Astrocyte of the spinal cord (primary cell): Measurements from ENCODE around the gene ZNF561.
A peak's percentile ranks its signal among the peaks of the same experiment; 100 is the strongest.
"Not testable (repeated sequence)": the region's sequence is repeated elsewhere in the genome, so short reads cannot be mapped to it uniquely, and the experiment has no call there.

ENCODE experiments used
- DNase-seq: peaks from one replicate; pipeline ENCODE4 v3.0.0; 2011; ENCODE audit warnings: low read depth, low spot score
- H3K4me3 ChIP-seq: 2 replicates; pipeline ENCODE4 v1.5.1; 2011; ENCODE audit warnings: low read depth, mild to moderate bottlenecking, low read length, moderate library complexity
- in situ Hi-C: cut with HindIII; loops from 2 replicates; pipeline ENCODE4 v1.10.0; 2017; ENCODE audit warnings: low sequenced_read_pairs
- TF ChIP-seq, protein P1 (sequence below): IDR thresholded peaks from 2 replicates; pipeline ENCODE4 v1.5.1; 2012; ENCODE audit warnings: low read depth, mild to moderate bottlenecking, low read length, inconsistent platforms

ZNF561 gene

DNA sequence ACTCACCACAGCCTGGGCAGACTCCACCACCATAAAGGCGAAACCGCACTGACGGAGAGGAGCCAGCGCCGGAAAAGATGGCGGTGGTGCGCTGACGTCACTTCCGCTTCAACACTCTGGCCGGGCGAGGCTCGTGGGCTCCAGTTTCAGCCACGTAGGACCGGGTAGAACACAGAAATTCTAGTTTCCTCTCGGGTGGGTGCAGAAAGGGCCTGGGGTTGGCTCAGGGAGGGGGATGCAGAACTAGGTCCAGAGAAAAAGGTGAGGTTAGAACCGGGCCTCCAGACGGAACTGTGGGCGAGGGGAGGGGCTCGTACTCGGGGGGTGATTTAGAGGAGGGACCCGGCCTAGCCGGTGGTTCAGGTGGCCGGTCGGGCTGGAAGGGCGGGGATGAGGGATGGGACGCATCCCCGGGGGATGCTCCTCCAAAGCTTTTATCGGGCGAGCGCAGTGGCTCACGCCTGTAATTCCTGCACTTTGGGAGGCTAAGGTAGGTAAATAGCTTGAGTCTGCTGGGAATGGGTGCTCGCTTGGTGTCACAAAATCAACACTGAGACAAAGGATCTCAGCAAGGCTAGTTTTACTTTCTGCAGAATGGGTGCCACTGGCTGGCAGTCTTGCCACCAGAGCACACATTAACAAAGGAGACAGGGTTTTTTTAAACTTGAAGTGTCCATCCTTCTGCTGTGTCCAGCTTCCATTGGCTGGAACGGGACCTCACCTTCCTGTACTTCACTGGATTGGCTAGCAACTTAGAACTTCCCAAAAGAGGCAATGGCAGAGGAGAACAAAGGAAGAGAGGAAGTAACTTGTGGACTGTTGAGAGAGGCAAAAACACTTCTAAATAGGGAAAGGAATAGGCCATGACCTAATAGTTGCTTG is at the start of gene ZNF561:
Gene ZNF561 (minus strand): TSS at position 77 of the 882 bp plus-strand sequence. CDS start 1,776 bp downstream, outside the sequence.
- peak; percentile 92 for DNase-seq
- peak within 1 kb of the TSS; percentile 78 for H3K4me3 ChIP-seq
- in situ Hi-C loops, result no loop called here
- TF ChIP-seq, protein P1, sequence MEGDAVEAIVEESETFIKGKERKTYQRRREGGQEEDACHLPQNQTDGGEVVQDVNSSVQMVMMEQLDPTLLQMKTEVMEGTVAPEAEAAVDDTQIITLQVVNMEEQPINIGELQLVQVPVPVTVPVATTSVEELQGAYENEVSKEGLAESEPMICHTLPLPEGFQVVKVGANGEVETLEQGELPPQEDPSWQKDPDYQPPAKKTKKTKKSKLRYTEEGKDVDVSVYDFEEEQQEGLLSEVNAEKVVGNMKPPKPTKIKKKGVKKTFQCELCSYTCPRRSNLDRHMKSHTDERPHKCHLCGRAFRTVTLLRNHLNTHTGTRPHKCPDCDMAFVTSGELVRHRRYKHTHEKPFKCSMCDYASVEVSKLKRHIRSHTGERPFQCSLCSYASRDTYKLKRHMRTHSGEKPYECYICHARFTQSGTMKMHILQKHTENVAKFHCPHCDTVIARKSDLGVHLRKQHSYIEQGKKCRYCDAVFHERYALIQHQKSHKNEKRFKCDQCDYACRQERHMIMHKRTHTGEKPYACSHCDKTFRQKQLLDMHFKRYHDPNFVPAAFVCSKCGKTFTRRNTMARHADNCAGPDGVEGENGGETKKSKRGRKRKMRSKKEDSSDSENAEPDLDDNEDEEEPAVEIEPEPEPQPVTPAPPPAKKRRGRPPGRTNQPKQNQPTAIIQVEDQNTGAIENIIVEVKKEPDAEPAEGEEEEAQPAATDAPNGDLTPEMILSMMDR, result no peak

DNA sequence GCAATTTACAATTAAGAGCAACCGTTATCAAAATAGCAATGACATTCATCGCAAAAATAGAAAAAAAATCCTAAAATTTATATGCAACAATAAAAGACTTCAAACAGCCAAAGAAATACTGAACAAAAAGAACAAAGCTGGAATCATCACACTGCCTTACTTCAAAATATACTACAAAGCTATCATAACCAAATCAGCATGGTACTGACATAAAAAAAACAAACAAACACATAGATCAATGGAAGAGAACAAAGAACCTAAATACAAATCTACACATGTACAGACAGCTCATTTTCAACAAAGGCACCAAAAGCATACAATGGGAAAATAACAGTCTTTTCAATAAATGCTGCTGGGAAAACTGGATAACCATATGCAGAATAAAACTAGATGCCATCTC is 47.5 kb upstream of the ZNF561 start:
- in situ Hi-C loops, result no loop called here
- H3K4me3 ChIP-seq, result no peak overlapping the region
- DNase-seq, result no peak
- TF ChIP-seq, protein P1, result no peak

DNA sequence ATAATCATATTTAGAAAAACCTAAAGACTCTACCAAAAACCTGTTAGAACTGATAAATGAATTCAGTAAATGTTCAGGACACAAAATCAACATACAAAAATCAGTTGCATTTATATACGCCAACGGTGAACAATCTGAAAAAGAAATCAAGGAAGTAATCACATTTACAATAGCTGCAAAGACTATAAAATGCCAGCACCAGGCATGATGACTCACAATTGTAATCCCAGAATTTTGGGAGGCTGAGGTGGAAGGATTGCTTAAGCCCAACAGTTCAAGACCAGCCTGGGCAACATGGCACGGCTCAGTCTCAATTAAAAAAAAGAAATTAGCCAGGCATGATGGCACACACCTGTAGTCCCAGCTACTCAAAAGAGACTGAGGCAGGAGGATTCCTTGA is 46.9 kb upstream of the ZNF561 start:
- in situ Hi-C loops, result no loop called here
- TF ChIP-seq, protein P1, result no peak
- DNase-seq, result no peak

DNA sequence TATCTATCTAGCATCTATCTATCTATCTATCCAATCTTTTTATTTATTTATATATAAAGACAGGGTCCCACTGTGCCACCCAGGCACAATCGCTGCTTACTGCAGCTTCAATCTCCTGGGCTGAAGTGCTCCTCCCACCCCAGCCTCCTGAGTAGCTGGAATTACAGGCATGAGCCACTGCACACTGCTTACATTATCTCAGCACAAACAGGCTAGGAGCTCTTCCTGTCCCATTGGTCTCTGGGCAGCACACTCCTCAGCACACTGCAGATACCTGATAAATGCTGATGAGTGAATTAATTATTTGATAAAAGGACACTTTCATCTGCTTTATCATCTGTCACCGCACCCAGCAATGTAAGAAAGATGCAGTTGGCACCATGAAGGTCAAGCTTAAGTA is 37.7 kb upstream of the ZNF561 start:
- TF ChIP-seq, protein P1, result no peak
- in situ Hi-C loops, result no loop called here
- H3K4me3 ChIP-seq, result no peak overlapping the region
- no peak for DNase-seq

More for the DNA sequence above, 46.9 kb upstream of the ZNF561 start:
- H3K4me3 ChIP-seq, result no peak overlapping the region

DNA sequence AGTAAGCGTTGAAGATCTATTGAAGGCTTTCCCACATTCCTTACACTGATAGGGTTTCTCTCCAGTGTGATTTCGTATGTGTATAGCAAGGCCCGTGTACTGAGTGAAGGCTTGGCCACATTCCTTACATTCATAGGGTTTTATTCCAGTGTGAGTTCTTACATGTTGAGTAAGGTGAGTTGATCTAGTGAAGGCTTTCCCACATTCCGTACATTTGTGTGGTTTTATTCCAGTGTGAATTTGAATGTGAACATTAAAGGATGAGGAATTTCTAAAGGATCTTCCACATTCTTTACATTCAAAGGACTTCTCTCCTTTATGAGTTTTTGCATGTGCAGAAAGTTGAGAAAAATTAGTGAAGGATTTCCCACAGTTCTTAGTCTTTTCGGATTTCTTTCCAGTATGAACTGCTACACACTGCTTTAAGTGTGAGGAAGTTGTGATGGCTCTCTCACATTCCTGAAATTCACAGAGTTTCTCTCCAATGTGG is 32.1 kb upstream of the ZNF561 start:
- H3K4me3 ChIP-seq, in situ Hi-C loops, DNase-seq: not testable (repeated sequence)

DNA sequence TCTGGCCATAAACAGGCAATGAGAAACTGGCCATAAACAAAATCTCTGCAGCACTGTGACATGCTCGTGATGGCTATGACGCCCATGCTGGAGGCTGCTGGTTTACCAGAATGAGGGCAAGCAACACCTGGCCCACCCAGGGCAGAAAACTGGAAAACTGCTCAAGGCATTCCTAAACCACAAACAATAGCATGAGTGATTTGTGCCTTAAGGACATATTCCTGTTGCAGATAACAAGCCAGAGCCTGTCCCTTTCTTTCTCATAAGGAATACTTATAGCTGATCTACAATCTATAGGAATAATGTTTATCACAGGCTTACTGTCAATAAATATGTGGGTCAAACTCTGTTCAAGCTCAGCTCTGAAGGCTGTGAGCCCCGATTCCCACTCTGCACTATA is 30.4 kb upstream of the ZNF561 start:
- in situ Hi-C loops, DNase-seq, H3K4me3 ChIP-seq: not testable (repeated sequence)

DNA sequence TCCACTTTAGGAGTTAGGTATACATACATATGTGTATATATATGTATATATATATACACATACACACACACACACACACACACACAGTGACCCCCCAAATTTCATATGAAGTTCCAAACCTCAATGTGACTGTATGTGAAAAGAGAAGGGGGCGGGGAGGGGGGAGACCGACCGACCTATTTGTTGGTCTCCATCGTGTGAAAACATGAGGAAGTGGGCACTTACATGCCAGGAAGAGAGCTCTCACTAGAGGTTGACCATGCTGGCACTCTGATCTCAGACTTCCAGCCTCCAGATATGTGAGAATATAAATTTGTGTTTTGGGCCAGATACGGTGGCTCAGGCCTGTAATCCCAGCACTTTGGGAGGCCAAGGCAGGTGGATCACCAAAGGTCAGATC is 29.3 kb upstream of the ZNF561 start:
- in situ Hi-C loops, result no loop called here
- no peak for DNase-seq
- TF ChIP-seq, protein P1, result no peak
- no peak overlapping the region for H3K4me3 ChIP-seq
